Measurements from ENCODE around the gene UNC93A.
"Not testable (repeated sequence)": the region's sequence is repeated elsewhere in the genome, so short reads cannot be mapped to it uniquely, and the experiment has no call there.

The UNC93A gene

DNA sequence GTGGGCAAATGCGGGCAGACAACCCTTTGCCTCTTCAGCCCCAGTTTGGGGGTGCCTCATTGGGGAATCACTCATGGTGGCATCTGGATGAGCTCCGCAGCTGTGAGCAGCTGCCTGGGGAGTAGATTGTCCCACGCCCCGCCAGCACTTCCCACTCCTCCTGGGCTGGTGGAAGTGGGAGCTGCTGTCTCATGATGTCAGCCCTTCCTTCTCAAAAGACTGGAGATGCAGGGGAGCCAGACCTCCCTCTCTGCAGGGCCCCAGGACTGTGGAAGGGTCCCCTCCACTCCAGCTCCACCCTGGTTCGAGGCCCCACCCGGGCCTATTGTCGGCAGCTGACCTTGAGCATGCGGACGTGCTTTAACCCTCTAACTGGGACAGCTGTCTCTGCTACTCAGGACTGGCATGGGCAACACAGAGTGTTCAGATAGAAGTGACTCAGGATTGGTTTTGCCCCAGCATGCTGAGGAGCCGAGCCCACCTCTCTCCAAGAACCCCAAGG lies 2.0 kb downstream of the UNC93A start:
- no peak for DNase-seq

DNA sequence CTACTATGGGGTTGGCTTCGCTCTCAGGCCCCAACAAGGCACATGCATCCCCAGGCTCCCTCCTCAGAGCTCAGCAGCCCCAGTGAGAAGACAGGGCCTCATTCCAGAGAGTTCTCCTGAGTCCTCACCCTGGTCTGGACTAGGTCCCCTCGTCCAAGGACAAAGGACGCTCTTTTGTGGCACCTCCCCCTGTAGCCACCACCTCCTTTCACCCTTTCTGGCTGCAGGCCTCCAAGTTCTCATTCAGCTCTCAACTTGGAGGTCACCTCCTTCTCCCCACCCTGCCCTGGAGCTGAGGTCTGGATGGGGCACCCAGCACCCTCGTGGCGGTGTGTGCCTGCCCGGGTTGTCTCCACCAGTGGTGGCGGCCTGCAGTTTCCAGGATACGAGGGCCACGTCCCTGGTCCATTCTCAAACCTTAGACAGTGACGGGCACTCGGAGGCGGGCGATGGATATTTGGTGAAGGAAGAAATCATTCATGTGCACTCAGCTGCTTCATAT lies 2.5 kb downstream of the UNC93A start:
- DNase-seq, result no peak

DNA sequence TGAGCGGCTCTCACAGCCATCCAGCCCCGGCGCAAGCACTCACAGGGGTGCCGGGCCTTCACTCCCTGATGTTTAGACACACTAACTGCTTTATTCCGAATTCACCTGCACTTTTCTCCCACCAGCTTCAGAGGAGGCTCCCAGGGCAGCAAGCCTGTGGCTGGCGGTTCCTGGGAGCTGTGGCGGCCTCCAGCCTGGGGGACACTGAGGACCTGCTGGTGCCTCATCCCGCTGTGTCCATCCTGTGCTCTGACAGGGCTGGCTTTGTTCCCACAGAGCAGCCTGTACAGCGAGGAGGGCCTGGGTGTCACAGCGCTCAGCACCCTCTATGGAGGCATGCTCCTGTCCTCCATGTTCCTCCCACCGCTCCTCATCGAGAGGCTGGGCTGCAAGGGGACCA lies 3.1 kb downstream of the UNC93A start:
- no peak for DNase-seq

DNA sequence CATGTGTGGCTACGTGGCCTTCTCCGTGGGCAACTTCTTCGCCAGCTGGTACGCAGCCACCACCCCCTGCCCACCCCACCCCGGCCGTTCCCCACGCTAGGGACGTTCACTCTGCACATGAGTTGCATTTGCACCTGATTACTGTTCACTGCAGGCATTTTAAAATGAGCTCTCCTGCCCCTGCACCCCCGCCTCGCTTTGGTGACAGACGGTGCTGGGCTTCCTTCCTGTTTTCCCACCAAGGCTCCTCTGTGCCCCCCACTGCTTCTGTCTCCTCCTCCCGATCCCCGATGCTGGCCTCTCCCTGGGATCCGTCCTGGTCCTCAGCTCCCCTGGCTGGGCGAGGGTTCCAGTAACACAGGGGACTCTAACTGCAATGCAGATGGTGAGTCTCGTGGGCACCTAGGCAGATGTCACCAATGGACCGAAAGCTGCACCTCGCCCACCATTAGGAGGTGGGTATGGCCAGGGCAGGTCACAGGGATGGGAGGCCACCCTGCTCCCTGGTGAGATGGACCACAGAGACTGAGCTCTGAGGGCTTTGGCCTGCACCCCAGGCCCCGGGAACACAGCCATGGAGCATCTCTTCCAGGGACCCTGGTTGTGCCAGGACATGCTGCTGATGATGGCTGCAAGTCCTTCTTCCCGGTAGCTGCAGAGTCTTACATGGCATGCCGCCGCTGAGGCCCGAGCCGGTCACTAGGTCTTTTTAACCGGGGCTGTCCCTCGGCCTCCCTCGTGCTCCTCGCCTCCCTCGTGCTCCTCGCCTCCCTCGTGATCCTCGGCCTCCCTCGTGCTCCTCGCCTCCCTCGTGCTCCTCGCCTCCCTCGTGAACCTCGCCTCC lies 3.8 kb downstream of the UNC93A start:
- no peak for DNase-seq

DNA sequence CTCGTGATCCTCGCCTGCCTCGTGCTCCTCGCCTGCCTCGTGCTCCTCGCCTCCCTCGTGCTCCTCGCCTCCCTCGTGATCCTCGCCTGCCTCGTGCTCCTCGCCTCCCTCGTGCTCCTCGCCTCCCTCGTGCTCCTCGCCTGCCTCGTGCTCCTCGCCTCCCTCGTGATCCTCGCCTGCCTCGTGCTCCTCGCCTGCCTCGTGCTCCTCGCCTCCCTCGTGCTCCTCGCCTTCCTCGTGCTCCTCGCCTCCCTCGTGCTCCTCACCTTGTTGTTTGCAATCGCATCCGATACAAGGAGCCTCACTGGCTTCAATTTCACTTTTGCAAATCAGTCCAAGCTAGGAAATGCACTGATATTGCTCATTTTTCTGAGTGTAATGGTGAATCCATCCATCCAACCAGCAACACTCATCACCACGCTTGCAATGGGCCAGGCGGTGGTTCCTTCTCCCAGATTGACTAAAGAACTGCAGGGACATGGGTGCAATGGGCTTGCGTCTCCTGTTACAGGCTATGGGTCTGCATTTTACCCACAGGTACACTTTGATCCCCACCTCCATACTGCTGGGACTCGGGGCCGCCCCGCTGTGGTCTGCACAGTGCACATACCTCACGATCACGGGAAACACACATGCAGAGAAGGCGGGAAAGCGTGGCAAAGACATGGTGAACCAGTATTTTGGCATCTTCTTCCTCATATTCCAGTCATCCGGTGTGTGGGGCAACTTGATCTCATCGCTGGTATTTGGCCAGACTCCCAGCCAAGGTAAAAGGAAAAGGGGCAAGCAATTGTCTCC lies 4.6 kb downstream of the UNC93A start:
- no peak for DNase-seq

DNA sequence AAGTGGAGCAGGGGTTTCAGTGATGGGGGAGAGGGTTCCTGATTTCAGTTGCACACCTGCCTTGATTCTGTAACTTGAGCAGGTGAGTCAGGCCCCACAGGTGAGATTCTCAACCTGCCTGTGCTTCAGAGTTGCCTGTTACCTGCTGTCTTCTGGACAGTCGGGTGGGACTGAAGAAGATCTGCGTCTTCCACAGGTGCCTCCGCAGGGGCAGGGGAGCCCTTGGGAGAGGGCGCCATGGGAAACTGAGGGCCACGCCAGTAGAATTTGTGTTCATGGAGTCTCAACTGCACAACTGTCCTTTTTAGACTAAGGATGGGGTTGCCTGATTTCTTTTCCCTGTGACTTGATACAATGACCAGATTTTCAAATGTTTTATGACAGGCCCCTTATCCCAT lies 5.2 kb downstream of the UNC93A start:
- no peak for DNase-seq

DNA sequence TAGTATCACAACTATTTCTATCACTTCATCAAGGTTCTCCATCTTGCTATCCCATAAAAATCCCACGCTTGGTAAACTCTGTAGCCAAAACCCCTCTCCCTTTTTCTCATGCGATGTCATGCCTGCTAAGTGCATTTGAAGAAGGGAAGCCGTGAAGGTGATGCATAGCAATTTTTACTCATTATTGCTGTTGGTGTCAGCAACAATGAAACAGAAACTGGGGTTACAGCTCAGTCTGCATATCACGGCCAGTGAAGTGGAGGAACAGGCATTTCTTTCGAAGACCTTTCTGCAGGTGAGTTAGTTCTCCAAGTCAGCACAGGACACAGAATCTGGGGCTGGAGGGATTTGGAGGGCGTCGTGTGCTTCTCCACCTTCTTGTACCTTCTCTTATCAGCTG lies 5.8 kb downstream of the UNC93A start:
- no peak for DNase-seq

DNA sequence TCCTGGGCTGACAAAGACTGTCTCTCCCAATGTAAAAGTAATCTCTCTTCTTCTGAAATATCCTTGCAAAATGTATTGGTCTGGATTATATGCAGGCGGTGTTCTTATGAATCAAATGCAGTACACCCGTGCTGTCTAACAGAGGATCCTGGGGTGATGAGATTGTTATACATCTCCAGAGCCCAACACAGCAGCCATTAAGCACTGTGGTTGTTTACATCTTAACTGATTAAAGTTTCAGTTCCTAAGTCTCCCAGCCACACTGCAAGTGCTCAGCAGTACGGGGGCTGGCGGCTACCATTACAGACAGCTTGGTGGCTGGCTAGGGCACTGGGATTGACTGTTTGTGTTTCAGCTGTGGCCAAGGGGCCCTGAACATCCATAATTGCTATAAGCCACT lies 7.0 kb downstream of the UNC93A start:
- DNase-seq, result no peak

DNA sequence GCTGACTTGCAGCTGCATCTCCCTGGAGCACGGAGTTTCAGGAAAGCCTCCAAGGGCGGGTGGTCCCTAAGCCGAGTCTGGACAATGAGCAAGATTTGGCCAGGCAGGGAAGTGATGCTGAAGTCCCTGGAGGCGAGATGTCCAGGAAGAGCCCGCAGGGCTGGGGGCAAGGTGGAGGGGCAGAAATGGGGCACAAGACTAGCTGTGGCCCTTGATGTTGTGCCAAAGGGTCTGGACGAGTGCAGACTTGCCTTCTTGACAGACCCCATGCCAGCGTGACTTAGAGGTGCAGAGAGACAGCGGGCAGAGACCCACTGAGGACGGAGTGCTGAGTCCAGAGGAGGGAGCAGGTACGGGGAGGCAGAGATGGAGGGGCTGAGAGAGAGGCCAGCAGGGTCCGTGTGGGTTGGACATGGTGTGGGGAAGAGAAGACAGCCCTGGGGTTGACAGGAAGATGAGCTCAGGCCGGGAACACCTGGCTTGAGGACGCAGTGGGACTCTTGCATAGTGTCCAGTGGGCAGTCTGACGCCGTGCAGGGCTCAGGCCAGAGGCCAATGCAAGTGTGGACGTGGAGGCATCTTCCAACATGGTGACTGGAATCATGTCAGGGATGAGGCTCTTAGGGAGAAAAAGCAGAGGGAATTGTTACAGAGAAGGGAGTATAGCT lies 8.7 kb downstream of the UNC93A start:
- no peak for DNase-seq

DNA sequence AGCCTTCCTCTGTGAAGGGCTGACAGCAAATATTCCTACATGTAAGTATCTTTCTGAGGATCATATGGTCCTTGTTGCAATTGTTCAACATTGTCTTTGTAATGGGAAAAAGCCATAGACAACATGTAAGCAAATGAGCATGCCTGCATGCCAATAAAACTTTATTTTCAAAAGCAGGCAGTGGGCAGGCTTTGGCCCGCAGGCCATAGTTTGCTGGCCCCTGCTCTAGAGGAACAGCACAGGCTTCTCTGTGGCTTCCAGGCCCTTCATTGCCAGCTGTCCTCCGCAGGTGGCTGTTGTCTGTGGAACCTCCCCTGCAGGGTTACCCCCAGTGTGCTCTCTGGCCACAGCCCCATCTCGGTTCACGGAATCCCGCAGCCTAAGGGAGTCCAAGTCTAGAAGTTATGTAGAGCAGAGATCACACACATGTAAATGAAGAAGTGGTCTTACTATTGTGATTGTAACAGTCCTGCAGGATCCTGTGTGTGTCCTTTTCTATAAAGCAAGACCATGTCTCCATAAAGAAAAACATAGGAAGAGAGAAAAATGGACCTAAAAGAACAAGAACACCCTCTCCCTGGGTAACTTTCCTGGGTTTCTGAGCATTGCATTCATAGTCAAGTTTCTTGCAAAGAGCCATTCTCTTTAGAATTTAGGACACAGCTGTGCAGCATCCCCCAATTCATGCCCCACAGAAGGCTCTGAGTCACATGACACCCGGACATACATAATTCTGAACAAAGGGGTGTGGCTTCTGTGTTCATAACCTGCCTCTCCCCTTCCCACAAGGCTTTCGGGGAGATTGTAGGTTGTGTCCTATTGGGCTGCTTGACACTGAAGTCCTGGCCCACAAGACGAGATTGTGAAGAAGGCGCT lies 10.0 kb downstream of the UNC93A start:
- DNase-seq, result no peak

DNA sequence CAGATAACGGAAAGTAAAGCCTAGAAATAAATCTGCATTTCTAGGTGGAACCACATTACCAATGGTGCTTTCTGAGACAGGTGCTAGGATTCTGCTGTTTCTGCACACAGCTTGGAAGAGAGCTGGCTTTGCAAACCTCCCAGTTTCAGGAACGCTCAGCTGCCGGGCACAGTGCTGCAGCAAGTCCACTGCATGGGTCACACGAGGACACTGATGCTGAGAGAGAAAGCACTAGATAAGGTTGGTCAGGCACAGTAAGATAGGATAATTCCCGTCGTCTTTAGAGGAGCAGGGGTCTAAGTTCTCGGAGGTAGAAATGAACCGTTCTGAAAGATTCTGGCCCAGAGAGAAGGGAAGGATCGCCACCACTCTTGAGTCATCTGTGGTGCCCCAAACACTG lies 11.0 kb downstream of the UNC93A start:
- DNase-seq, result no peak

DNA sequence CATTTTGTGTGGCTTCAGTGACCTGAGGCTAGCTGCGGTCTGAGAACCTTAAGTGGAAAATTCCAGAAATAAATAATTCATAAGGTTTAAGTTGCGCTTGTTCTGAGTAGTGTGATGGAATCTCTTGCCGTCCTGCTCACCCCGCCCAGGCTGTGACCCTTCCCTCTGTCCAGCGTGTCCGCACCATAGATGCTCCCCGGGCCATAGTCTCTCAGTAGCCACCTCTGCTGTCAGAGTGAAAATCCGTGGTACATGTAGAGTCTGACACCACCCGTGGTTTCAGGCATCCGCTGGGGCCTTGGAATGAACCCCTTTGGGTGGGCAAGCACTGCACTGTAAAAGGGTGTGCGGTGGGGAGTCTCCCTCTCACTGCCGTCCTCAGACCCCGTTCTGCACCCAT lies 11.7 kb downstream of the UNC93A start:
- DNase-seq, result no peak

DNA sequence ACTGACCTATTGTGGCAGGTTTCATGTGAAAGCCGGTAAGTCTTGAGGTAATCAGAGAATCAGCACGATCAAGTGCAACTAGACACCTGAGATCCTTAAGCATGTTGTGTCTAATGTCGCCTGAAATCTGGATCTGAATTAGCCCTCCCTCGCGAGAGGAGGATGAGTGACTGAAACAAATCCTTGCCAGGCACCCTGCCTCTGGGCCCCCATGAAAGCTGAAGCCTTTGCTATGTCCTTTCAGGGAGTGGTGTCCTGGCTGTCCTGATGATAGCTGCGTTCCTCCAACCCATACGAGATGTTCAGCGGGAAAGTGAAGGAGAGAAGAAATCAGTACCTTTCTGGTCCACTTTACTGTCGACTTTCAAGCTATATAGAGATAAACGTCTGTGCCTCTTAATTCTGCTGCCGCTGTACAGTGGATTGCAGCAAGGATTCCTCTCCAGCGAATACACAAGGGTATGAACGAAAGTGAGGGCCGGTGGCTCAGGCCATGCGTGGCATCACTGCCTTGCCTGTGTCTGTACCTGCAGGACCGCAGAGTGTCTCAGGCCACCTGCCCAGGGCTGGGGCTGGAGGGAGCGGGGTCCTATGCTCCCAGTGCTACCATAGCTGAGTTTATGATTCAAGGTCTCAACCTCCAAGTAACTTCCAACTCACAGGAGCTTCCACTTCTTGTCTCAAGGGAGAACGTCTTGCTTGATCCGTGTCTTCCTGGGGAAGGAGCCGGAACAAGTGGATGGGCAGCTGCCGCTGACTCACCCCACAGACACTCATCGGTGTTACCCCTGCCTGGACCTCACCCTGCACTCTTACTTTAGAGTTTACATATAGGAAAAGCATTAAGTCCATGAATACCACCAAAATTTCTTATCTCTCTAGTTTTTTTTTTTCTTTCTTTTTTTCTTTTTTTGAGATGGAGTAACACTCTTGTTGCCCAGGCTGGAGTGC lies 12.8 kb downstream of the UNC93A start:
- no peak for DNase-seq

DNA sequence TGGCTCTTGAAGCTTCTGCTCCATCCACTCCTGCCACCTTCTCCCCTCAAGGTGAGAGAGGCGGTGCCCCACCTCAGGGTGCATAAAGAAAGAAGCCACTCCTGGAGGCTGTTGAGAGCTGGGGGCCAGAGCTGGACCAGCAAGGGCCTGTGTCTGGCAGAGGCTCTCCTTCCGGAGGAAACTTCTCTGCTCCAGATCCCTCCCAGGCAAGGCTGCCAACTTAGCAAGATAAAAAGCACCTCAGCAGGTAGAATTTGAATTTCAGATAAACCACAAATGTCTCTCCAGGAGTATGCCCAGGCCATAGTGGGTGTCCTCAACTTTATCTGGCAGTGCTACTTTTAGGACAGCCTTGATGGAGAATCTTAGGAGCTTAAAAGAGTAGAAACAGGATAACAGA lies 13.8 kb downstream of the UNC93A start:
- DNase-seq, result no peak

DNA sequence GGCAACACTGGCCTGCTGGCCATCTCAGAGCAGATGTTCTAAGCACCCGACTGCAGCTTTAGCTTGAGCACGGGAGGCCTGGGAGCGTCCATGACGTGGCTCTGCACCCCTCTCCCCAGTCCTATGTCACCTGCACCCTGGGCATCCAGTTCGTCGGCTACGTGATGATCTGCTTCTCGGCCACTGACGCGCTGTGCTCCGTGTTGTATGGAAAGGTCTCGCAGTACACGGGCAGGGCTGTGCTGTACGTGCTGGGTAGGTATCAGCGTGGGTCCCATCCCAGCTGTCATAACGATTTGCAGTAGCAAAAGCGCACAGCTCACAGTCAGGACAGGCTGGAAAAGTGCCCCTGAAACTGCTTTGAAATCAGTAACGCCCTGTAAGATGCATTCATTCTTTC lies 14.7 kb downstream of the UNC93A start:
- DNase-seq, result no peak

DNA sequence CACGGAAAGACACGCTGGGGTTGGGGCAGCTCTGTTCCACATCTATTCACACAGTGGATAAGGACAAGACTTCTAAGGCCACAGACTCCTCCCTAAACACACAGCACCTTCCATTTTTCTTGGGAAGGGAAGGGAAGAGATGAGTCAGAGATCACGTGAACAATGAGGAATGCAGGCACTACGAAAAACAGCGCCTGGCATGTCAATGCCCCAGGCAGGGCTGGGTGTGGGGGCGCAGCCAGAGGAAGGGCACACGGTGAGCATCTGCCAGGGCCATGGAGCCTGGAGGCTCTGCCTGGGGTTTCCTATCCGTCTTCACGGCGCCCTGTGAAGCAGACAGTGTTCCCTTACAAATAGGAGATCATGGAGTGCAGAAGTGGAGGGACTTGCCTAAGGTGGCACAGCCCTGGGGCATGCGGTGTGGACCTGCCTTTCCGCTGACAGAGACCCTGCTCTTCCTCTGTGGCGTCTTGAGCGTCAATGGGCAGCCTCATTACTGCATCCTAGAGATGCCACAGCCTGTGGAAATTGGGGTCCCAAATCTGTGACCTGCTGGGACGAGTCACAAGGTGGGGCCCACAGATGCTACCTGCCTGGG lies 15.4 kb downstream of the UNC93A start:
- DNase-seq, result no peak

DNA sequence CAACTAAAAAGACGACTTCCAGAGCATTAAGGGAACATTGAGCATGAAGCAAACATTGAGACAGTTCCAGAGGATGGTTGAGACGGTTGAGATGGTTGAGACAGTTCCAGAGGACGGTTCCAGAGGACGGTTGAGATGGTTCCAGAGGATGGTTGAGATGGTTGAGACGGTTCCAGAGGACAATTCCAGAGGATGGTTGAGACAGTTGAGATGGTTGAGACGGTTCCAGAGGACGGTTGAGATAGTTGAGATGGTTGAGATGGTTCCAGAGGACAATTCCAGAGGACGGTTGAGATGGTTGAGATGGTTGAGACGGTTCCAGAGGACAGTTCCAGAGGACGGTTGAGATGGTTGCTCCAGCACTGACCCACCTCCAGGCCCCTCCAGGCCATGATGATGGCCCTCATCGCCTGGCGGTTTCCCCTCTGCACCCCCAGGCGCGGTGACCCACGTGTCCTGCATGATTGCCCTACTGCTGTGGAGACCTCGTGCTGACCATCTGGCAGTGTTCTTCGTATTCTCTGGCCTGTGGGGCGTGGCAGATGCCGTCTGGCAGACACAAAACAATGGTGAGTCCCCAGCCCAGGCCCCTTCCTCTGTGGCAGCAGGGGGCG lies 16.3 kb downstream of the UNC93A start:
- no peak for DNase-seq

DNA sequence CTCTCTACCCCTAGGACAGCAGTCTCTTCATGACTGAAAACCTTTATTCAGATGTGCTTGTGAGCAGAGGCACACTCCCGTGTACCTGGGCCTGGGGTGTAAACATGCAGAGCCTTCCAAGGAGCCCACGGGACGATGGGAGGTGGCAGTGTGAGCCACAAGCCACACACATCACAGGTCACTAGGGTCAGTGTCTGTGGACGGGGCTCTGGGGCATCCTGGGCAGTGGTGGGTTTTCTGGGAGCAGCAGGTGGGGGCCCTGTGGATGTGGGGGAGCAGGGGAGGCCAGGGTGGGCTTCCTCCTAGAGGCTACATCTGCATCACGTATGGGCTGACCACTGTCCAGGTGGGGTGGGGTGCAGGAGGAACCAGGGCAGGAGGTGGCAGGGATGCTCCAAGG lies 17.1 kb downstream of the UNC93A start:
- no peak for DNase-seq

DNA sequence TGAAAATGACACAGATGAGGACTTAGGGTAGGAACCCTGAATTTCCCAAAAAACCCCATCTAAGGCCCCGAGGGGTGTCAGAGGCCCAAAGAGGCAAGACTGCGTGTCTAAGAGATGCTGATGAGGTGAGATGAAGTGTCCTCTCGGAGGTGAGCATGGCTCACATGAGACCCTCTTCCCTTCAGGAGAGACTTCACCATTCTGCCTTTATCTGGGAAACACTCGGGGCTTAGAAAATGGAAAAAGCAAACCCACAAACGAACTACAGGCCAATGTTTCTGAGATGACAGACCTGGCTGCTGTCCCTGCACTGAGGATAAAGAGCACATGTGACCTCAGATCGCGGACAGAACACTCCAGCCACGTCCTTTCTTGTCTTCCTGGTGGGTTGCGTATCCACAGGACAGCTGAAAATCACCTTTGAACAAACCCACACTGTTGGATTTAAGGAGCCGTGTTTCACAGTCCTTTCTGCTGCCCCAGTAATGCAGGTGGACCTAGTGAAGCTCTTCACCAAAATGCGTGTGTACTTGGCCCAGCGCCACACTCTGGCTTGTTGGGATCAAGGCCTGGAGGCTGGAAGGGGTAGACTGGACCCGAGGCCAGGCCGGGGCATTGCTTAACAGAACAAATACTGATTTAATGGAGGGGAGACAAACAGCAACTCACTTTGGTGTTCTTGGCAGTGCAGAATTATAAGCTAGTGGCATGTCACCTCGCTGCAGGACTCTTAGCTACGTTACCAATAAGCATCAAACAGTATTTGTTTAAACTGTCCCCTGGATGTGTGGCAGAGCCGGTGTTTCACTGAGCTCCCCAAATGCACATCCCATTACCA lies 18.5 kb downstream of the UNC93A start:
- not testable (repeated sequence) for DNase-seq

Data from right kidney (tissue), 1 donor.